ENCODE measurements around the gene KPTN.

Gene KPTN

DNA sequence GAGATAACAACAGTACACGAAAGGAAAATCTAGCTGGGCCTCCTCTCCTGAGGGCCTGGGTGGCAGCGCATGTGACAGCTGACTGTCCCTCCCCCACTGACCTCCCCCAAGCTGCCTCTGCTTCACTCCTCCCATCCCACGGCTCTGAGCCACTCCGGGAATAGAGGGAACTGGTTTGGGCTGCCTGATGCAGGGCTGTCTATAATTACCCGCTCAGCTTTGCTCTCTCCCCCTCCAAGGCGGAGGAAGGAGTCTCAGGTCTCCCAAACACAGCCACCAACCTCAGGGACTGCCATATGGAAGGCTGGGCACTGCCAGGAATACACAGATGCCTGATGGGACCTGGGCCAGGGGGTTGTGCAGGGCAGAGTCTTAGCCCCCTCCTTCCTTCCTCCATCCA lies 23.0 kb upstream of the KPTN start:
- Histone ChIP-seq H3K9me2 (replicated peaks; ENCODE audit: control insufficient read depth, low read length) (no peaks in the 10 kb centered on the region), H4K20me1 (ENCODE audit: control insufficient read depth, insufficient read depth, low read depth, low read length) (no peaks in the 10 kb centered on the region; the same call in 1 of the 2 replicates), H3K9me3 (ENCODE audit: control insufficient read depth, insufficient read depth, low read length) (no peaks in the 10 kb centered on the region), H3F3A (ENCODE audit: control insufficient read depth, insufficient read depth) (no peaks in the 10 kb centered on the region), H3K36me3 (ENCODE audit: control insufficient read depth, low read length) (peaks cover 24% of the 10 kb centered on the region), H3K27me3 (ENCODE audit: control insufficient read depth, low read length) (no peaks in the 10 kb centered on the region), H3K4me3 (ENCODE audit: low read length) (no peak overlapping the region), H3K27ac (ENCODE audit: low read depth, low read length) (no peak overlapping the region), H3K4me1 (ENCODE audit: control insufficient read depth, low read length) (no peaks in the 10 kb centered on the region), H3K4me2 (ENCODE audit: low read length) (no peak overlapping the region), H3K79me2 (ENCODE audit: control insufficient read depth, low read length) (peaks cover 63% of the 10 kb centered on the region)
- TF ChIP-seq CTCF (IDR thresholded peaks at IDR 0.05; ENCODE audit: low read depth, low read length, poor library complexity, severe bottlenecking) (no peak), EZH2phosphoT487 (IDR thresholded peaks at IDR 0.05; ENCODE audit: borderline replicate concordance, low read length) (no peak)

- Histone ChIP-seq H3K36me3 (ENCODE audit: control insufficient read depth, low read length) (peaks cover 24% of the 10 kb centered on the region), H3K4me2 (ENCODE audit: low read length) (no peak overlapping the region), H3K4me3 (ENCODE audit: low read length) (no peak overlapping the region), H3K9me2 (replicated peaks; ENCODE audit: control insufficient read depth, low read length) (no peaks in the 10 kb centered on the region), H3K9me3 (ENCODE audit: control insufficient read depth, insufficient read depth, low read length) (no peaks in the 10 kb centered on the region), H3F3A (ENCODE audit: control insufficient read depth, insufficient read depth) (no peaks in the 10 kb centered on the region), H3K27ac (ENCODE audit: low read depth, low read length) (no peak overlapping the region), H3K79me2 (ENCODE audit: control insufficient read depth, low read length) (peaks cover 57% of the 10 kb centered on the region), H3K27me3 (ENCODE audit: control insufficient read depth, low read length) (no peaks in the 10 kb centered on the region), H4K20me1 (ENCODE audit: control insufficient read depth, insufficient read depth, low read depth, low read length) (no peaks in the 10 kb centered on the region; the same call in 1 of the 2 replicates), H3K4me1 (ENCODE audit: control insufficient read depth, low read length) (no peaks in the 10 kb centered on the region)
- TF ChIP-seq EZH2phosphoT487 (IDR thresholded peaks at IDR 0.05; ENCODE audit: borderline replicate concordance, low read length) (no peak), CTCF (IDR thresholded peaks at IDR 0.05; ENCODE audit: low read depth, low read length, poor library complexity, severe bottlenecking) (no peak)
Observed at GRCh38 chr19:47506459-47506858, 22.4 kb upstream of the KPTN start.

GRCh38 chr19:47505506-47505905 lies 21.5 kb upstream of the KPTN start:
- Histone ChIP-seq H3K79me2 (ENCODE audit: control insufficient read depth, low read length) (peaks cover 48% of the 10 kb centered on the region), H3K4me1 (ENCODE audit: control insufficient read depth, low read length) (no peaks in the 10 kb centered on the region), H3K4me2 (ENCODE audit: low read length) (no peak overlapping the region), H3K27ac (ENCODE audit: low read depth, low read length) (no peak overlapping the region), H4K20me1 (ENCODE audit: control insufficient read depth, insufficient read depth, low read depth, low read length) (no peaks in the 10 kb centered on the region; the same call in 1 of the 2 replicates), H3K9me3 (ENCODE audit: control insufficient read depth, insufficient read depth, low read length) (no peaks in the 10 kb centered on the region), H3K36me3 (ENCODE audit: control insufficient read depth, low read length) (peaks cover 24% of the 10 kb centered on the region), H3K27me3 (ENCODE audit: control insufficient read depth, low read length) (no peaks in the 10 kb centered on the region), H3F3A (ENCODE audit: control insufficient read depth, insufficient read depth) (no peaks in the 10 kb centered on the region), H3K9me2 (replicated peaks; ENCODE audit: control insufficient read depth, low read length) (no peaks in the 10 kb centered on the region), H3K4me3 (ENCODE audit: low read length) (no peak overlapping the region)
- TF ChIP-seq CTCF (IDR thresholded peaks at IDR 0.05; ENCODE audit: low read depth, low read length, poor library complexity, severe bottlenecking) (no peak), EZH2phosphoT487 (IDR thresholded peaks at IDR 0.05; ENCODE audit: borderline replicate concordance, low read length) (no peak)

DNA sequence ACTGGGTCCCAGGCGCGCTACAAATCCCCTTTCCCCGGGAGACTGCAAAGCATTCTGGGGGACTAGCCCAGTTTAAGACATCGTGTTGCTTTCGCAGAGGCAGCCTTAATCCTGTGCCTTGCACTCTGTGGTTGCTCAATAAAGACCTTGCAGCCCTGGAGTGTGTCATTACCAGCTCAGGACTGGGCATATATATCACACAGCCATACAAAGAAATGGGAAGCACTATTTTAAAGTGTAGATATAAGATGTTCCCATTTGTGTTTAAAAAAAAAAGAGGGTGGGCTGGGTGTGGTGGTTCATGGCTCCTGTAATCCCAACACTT lies 19.8 kb upstream of the KPTN start:
- Histone ChIP-seq H3K4me1 (ENCODE audit: control insufficient read depth, low read length) (no peaks in the 10 kb centered on the region), H3K9me3 (ENCODE audit: control insufficient read depth, insufficient read depth, low read length) (no peaks in the 10 kb centered on the region), H3K36me3 (ENCODE audit: control insufficient read depth, low read length) (peaks cover 29% of the 10 kb centered on the region), H3K4me2 (ENCODE audit: low read length) (no peak overlapping the region), H3K27ac (ENCODE audit: low read depth, low read length) (no peak overlapping the region), H3K9me2 (replicated peaks; ENCODE audit: control insufficient read depth, low read length) (no peaks in the 10 kb centered on the region), H4K20me1 (ENCODE audit: control insufficient read depth, insufficient read depth, low read depth, low read length) (no peaks in the 10 kb centered on the region), H3K79me2 (ENCODE audit: control insufficient read depth, low read length) (peaks cover 32% of the 10 kb centered on the region), H3F3A (ENCODE audit: control insufficient read depth, insufficient read depth) (no peaks in the 10 kb centered on the region), H3K4me3 (ENCODE audit: low read length) (no peak overlapping the region), H3K27me3 (ENCODE audit: control insufficient read depth, low read length) (no peaks in the 10 kb centered on the region)
- TF ChIP-seq EZH2phosphoT487 (IDR thresholded peaks at IDR 0.05; ENCODE audit: borderline replicate concordance, low read length) = no peak
- no peak for TF ChIP-seq CTCF (IDR thresholded peaks at IDR 0.05; ENCODE audit: low read depth, low read length, poor library complexity, severe bottlenecking)

All from DOHH2 (cell line).